Mesothelial cell of epicardium (in vitro differentiated cells): Measurements from ENCODE around the gene EPGN. TPM values are rescaled to one million over a fixed set of nuclear protein-coding genes. Genes with fewer than 3 reads are reported as not detected.
A peak's percentile ranks its signal among the peaks of the same experiment; 100 is the strongest.

Experiments used
- DNase-seq, 2 experiments: peaks; one replicate each; pipeline ENCODE4 v3.0.0; 2021; ENCODE audit warnings: low spot score in 2 of 2; ENCODE audit not compliant: unreplicated experiment in 2 of 2
- H3K27ac Mint-ChIP-seq: 2 replicates; pipeline ENCODE4 v1.8.0; 2021; ENCODE audit warnings: mixed read lengths
- H3K27me3 Mint-ChIP-seq: 2 replicates; pipeline ENCODE4 v1.8.0; 2021; ENCODE audit warnings: low read depth, mixed read lengths
- H3K36me3 Mint-ChIP-seq: 2 replicates; pipeline ENCODE4 v1.8.0; 2021; ENCODE audit warnings: mixed read lengths
- H3K4me1 Mint-ChIP-seq: 2 replicates; pipeline ENCODE4 v1.8.0; 2021; ENCODE audit warnings: mixed read lengths
- H3K4me3 Mint-ChIP-seq: 2 replicates; pipeline ENCODE4 v1.8.0; 2021; ENCODE audit warnings: mild to moderate bottlenecking, moderate library complexity, mixed read lengths
- H3K9me3 Mint-ChIP-seq: 2 replicates; pipeline ENCODE4 v1.8.0; 2021; ENCODE audit warnings: mixed read lengths
- total RNA-seq: library from RNA; stranded (reverse); gene quantifications from 3 replicates; pipeline ENCODE4 v1.2.1, GENCODE V29; 2021
- TF ChIP-seq, protein P1 (sequence below): fragments of 200-600 bp; sonication (generic); IDR thresholded peaks from one replicate; pipeline ENCODE4 v1.5.0; 2021; ENCODE audit warnings: antibody characterized with exemption; ENCODE audit not compliant: unreplicated experiment

The EPGN gene
- total RNA-seq, 1 donor from 2014 or later = 8.0 TPM

- Mint-ChIP-seq H3K9me3 (no peaks in the 10 kb centered on the region), H3K27me3 (no peaks in the 10 kb centered on the region), H3K27ac (no peak overlapping the region), H3K4me3 (peak overlapping the region; percentile 46), H3K36me3 (no peaks in the 10 kb centered on the region), H3K4me1 (peaks cover 20% of the 10 kb centered on the region)
- no peak for DNase-seq
- TF ChIP-seq, protein P1, sequence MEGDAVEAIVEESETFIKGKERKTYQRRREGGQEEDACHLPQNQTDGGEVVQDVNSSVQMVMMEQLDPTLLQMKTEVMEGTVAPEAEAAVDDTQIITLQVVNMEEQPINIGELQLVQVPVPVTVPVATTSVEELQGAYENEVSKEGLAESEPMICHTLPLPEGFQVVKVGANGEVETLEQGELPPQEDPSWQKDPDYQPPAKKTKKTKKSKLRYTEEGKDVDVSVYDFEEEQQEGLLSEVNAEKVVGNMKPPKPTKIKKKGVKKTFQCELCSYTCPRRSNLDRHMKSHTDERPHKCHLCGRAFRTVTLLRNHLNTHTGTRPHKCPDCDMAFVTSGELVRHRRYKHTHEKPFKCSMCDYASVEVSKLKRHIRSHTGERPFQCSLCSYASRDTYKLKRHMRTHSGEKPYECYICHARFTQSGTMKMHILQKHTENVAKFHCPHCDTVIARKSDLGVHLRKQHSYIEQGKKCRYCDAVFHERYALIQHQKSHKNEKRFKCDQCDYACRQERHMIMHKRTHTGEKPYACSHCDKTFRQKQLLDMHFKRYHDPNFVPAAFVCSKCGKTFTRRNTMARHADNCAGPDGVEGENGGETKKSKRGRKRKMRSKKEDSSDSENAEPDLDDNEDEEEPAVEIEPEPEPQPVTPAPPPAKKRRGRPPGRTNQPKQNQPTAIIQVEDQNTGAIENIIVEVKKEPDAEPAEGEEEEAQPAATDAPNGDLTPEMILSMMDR = no peak
Measured at GRCh38 chr4:74309223-74309622, 953 bp downstream of the EPGN start.

GRCh38 chr4:74311696-74312313 lies 3.5 kb downstream of the EPGN start:
- no peak for DNase-seq
- H3K4me1 Mint-ChIP-seq = peaks cover 23% of the 10 kb centered on the region
- TF ChIP-seq, protein P1 = peak; percentile 34
- peaks cover 2% of the 10 kb centered on the region for H3K27me3 Mint-ChIP-seq
- H3K36me3 Mint-ChIP-seq = no peaks in the 10 kb centered on the region
- H3K4me3 Mint-ChIP-seq = no peak overlapping the region
- no peaks in the 10 kb centered on the region for H3K9me3 Mint-ChIP-seq
- no peak overlapping the region for H3K27ac Mint-ChIP-seq

DNA sequence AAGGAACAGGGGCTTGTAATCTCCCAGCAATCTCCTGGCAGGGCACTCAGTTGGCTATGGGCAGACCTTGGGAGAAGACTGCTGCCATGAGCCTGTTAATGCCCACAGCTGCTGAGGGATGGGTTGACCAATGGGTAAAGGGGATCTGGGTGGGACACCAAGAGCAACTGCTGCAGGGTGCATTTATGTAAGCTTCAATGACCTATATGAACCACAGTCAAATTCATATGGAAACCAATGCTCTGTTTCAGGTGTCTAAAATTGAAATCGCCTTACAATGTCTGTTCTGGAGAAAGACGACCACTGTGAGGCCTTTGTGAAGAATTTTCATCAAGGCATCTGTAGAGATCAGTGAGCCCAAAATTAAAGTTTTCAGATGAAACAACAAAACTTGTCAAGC lies 6.1 kb downstream of the EPGN start:
- DNase-seq = no peak
- Mint-ChIP-seq H3K27ac (no peak overlapping the region), H3K36me3 (no peaks in the 10 kb centered on the region), H3K9me3 (no peaks in the 10 kb centered on the region), H3K27me3 (peaks cover 2% of the 10 kb centered on the region), H3K4me1 (peaks cover 9% of the 10 kb centered on the region), H3K4me3 (no peak overlapping the region)
- TF ChIP-seq, protein P1 = no peak

DNA sequence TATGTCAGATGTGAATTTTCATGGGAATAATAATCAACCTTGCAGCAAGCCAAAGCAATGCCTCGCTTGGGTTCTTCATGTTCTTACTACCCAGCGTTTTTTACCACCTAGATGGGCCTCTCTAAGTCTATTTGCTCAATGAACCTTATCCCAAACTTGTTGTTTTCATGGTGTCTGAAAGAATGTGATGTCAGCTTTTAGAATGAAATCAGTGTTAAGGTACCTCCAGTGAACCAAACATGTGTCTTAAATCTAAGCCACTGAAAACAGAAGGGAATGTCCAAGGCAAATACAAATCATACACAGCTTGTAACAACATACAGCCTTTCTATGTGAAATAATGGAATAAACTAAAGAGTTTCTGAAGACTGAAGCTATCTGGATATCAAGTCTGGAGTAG lies 6.7 kb downstream of the EPGN start:
- H3K4me3 Mint-ChIP-seq = no peak overlapping the region
- peaks cover 5% of the 10 kb centered on the region for H3K4me1 Mint-ChIP-seq
- no peaks in the 10 kb centered on the region for H3K9me3 Mint-ChIP-seq
- H3K27ac Mint-ChIP-seq = no peak overlapping the region
- no peaks in the 10 kb centered on the region for H3K36me3 Mint-ChIP-seq
- no peak for DNase-seq
- H3K27me3 Mint-ChIP-seq = peaks cover 2% of the 10 kb centered on the region
- TF ChIP-seq, protein P1 = no peak

- Mint-ChIP-seq H3K4me3 (no peak overlapping the region), H3K4me1 (peaks cover 6% of the 10 kb centered on the region), H3K9me3 (no peaks in the 10 kb centered on the region), H3K27ac (no peak overlapping the region), H3K36me3 (no peaks in the 10 kb centered on the region), H3K27me3 (peaks cover 2% of the 10 kb centered on the region)
- no peak for DNase-seq
- TF ChIP-seq, protein P1 = no peak
Measured at GRCh38 chr4:74315376-74315775, 7.1 kb downstream of the EPGN start.

GRCh38 chr4:74316397-74316796 lies 8.1 kb downstream of the EPGN start:
- H3K36me3 Mint-ChIP-seq = no peaks in the 10 kb centered on the region
- H3K4me3 Mint-ChIP-seq = no peak overlapping the region
- no peaks in the 10 kb centered on the region for H3K9me3 Mint-ChIP-seq
- DNase-seq = no peak
- H3K27ac Mint-ChIP-seq = no peak overlapping the region
- H3K27me3 Mint-ChIP-seq = peaks cover 2% of the 10 kb centered on the region
- TF ChIP-seq, protein P1 = no peak
- H3K4me1 Mint-ChIP-seq = peaks cover 15% of the 10 kb centered on the region
